ENCODE measurements around the gene GLIPR1L2. TPM values are rescaled to one million over a fixed set of nuclear protein-coding genes. Genes with fewer than 3 reads are reported as not detected.

GLIPR1L2 gene
- total RNA-seq, 1 donor from 2014 or later: not detected

GRCh38 chr12:75460204-75460603, 69.3 kb downstream of the GLIPR1L2 start:
- Histone ChIP-seq H3K4me1 (ENCODE audit: control insufficient read depth in 3 of 3, insufficient read depth in 3 of 3, low read length in 3 of 3) (no peaks in the 10 kb centered on the region), H3K27me3 (ENCODE audit: control insufficient read depth in 3 of 3, insufficient read depth in 3 of 3, low read length in 3 of 3) (no peaks in the 10 kb centered on the region), H3K4me3 (ENCODE audit: low read length in 3 of 3) (no peak overlapping the region), H3K36me3 (ENCODE audit: control insufficient read depth in 3 of 3, insufficient read depth in 3 of 3, low read length in 3 of 3) (no peaks in the 10 kb centered on the region), H3K9me3 (ENCODE audit: control insufficient read depth in 3 of 3, low read length in 3 of 3) (peaks cover 0 to 5% (median 3%) of the 10 kb centered on the region in 3 donors), H3K27ac (ENCODE audit: low read depth, low read length) (no peak overlapping the region), H3K9ac (ENCODE audit: low read depth in 1 of 3, low read length in 3 of 3) (no peak overlapping the region)

GRCh38 chr12:75471902-75472890, 81.3 kb downstream of the GLIPR1L2 start:
- no peaks in the 10 kb centered on the region for H3K4me1 ChIP-seq (ENCODE audit: control insufficient read depth in 3 of 3, insufficient read depth in 3 of 3, low read length in 3 of 3)
- no peak overlapping the region for H3K27ac ChIP-seq (ENCODE audit: low read depth, low read length)
- no peak overlapping the region for H3K4me3 ChIP-seq (ENCODE audit: low read length in 3 of 3)
- no peaks in the 10 kb centered on the region for H3K36me3 ChIP-seq (ENCODE audit: control insufficient read depth in 3 of 3, insufficient read depth in 3 of 3, low read length in 3 of 3)
- H3K9ac ChIP-seq (ENCODE audit: low read depth in 1 of 3, low read length in 3 of 3): no peak overlapping the region
- no peaks in the 10 kb centered on the region for H3K27me3 ChIP-seq (ENCODE audit: control insufficient read depth in 3 of 3, insufficient read depth in 3 of 3, low read length in 3 of 3)
- no peaks in the 10 kb centered on the region for H3K9me3 ChIP-seq (ENCODE audit: control insufficient read depth in 3 of 3, low read length in 3 of 3)

GRCh38 chr12:75474116-75474515, 83.2 kb downstream of the GLIPR1L2 start:
- no peaks in the 10 kb centered on the region for H3K9me3 ChIP-seq (ENCODE audit: control insufficient read depth in 3 of 3, low read length in 3 of 3)
- no peak overlapping the region for H3K4me3 ChIP-seq (ENCODE audit: low read length in 3 of 3)
- H3K27ac ChIP-seq (ENCODE audit: low read depth, low read length): no peak overlapping the region
- no peaks in the 10 kb centered on the region for H3K4me1 ChIP-seq (ENCODE audit: control insufficient read depth in 3 of 3, insufficient read depth in 3 of 3, low read length in 3 of 3)
- no peaks in the 10 kb centered on the region for H3K27me3 ChIP-seq (ENCODE audit: control insufficient read depth in 3 of 3, insufficient read depth in 3 of 3, low read length in 3 of 3)
- H3K36me3 ChIP-seq (ENCODE audit: control insufficient read depth in 3 of 3, insufficient read depth in 3 of 3, low read length in 3 of 3): no peaks in the 10 kb centered on the region
- no peak overlapping the region for H3K9ac ChIP-seq (ENCODE audit: low read depth in 1 of 3, low read length in 3 of 3)

GRCh38 chr12:75476071-75476470, 85.2 kb downstream of the GLIPR1L2 start:
- Histone ChIP-seq H3K9ac (ENCODE audit: low read depth in 1 of 3, low read length in 3 of 3) (no peak overlapping the region), H3K4me3 (ENCODE audit: low read length in 3 of 3) (no peak overlapping the region), H3K27me3 (ENCODE audit: control insufficient read depth in 3 of 3, insufficient read depth in 3 of 3, low read length in 3 of 3) (no peaks in the 10 kb centered on the region), H3K9me3 (ENCODE audit: control insufficient read depth in 3 of 3, low read length in 3 of 3) (no peaks in the 10 kb centered on the region), H3K27ac (ENCODE audit: low read depth, low read length) (no peak overlapping the region), H3K36me3 (ENCODE audit: control insufficient read depth in 3 of 3, insufficient read depth in 3 of 3, low read length in 3 of 3) (no peaks in the 10 kb centered on the region), H3K4me1 (ENCODE audit: control insufficient read depth in 3 of 3, insufficient read depth in 3 of 3, low read length in 3 of 3) (peaks cover 0 to 13% (median 3%) of the 10 kb centered on the region in 3 donors)

- no peak overlapping the region for H3K9ac ChIP-seq (ENCODE audit: low read depth in 1 of 3, low read length in 3 of 3)
- no peak overlapping the region for H3K4me3 ChIP-seq (ENCODE audit: low read length in 3 of 3)
- no peak overlapping the region for H3K27ac ChIP-seq (ENCODE audit: low read depth, low read length)
- peaks cover 0 to 13% (median 3%) of the 10 kb centered on the region in 3 donors for H3K4me1 ChIP-seq (ENCODE audit: control insufficient read depth in 3 of 3, insufficient read depth in 3 of 3, low read length in 3 of 3)
- no peaks in the 10 kb centered on the region for H3K36me3 ChIP-seq (ENCODE audit: control insufficient read depth in 3 of 3, insufficient read depth in 3 of 3, low read length in 3 of 3)
- no peaks in the 10 kb centered on the region for H3K27me3 ChIP-seq (ENCODE audit: control insufficient read depth in 3 of 3, insufficient read depth in 3 of 3, low read length in 3 of 3)
- no peaks in the 10 kb centered on the region for H3K9me3 ChIP-seq (ENCODE audit: control insufficient read depth in 3 of 3, low read length in 3 of 3)
These were observed 86.2 kb downstream of the GLIPR1L2 start for GRCh38 chr12:75477137-75477536.

GRCh38 chr12:75478116-75478794, 87.4 kb downstream of the GLIPR1L2 start:
- Histone ChIP-seq H3K9me3 (ENCODE audit: control insufficient read depth in 3 of 3, low read length in 3 of 3) (no peaks in the 10 kb centered on the region), H3K36me3 (ENCODE audit: control insufficient read depth in 3 of 3, insufficient read depth in 3 of 3, low read length in 3 of 3) (no peaks in the 10 kb centered on the region), H3K4me1 (ENCODE audit: control insufficient read depth in 3 of 3, insufficient read depth in 3 of 3, low read length in 3 of 3) (peaks cover 0 to 13% (median 3%) of the 10 kb centered on the region in 3 donors), H3K9ac (ENCODE audit: low read depth in 1 of 3, low read length in 3 of 3) (no peak overlapping the region), H3K4me3 (ENCODE audit: low read length in 3 of 3) (no peak overlapping the region), H3K27me3 (ENCODE audit: control insufficient read depth in 3 of 3, insufficient read depth in 3 of 3, low read length in 3 of 3) (no peaks in the 10 kb centered on the region), H3K27ac (ENCODE audit: low read depth, low read length) (no peak overlapping the region)

GRCh38 chr12:75479963-75480461, 89.1 kb downstream of the GLIPR1L2 start:
- H3K9ac ChIP-seq (ENCODE audit: low read depth in 1 of 3, low read length in 3 of 3): peak overlapping the region; percentile 37 to 64 (median 63)
- H3K27me3 ChIP-seq (ENCODE audit: control insufficient read depth in 3 of 3, insufficient read depth in 3 of 3, low read length in 3 of 3): no peaks in the 10 kb centered on the region
- no peaks in the 10 kb centered on the region for H3K36me3 ChIP-seq (ENCODE audit: control insufficient read depth in 3 of 3, insufficient read depth in 3 of 3, low read length in 3 of 3)
- H3K4me1 ChIP-seq (ENCODE audit: control insufficient read depth in 3 of 3, insufficient read depth in 3 of 3, low read length in 3 of 3): peaks cover 0 to 13% (median 3%) of the 10 kb centered on the region in 3 donors
- H3K27ac ChIP-seq (ENCODE audit: low read depth, low read length): peak overlapping the region; percentile 73
- H3K4me3 ChIP-seq (ENCODE audit: low read length in 3 of 3): peak overlapping the region; percentile 61 to 73 (median 67)
- H3K9me3 ChIP-seq (ENCODE audit: control insufficient read depth in 3 of 3, low read length in 3 of 3): no peaks in the 10 kb centered on the region

GRCh38 chr12:75480469-75480949, 89.6 kb downstream of the GLIPR1L2 start, which contains the start of gene GLIPR1:
GLIPR1 (plus strand) TSS chr12:75480755; CDS start chr12:75480881, 126 bp downstream.
- Histone ChIP-seq H3K9ac (ENCODE audit: low read depth in 1 of 3, low read length in 3 of 3) (peak within 1 kb of the TSS; percentile 57 to 64 (median 63)), H3K36me3 (ENCODE audit: control insufficient read depth in 3 of 3, insufficient read depth in 3 of 3, low read length in 3 of 3) (no peaks in the 10 kb centered on the region), H3K4me1 (ENCODE audit: control insufficient read depth in 3 of 3, insufficient read depth in 3 of 3, low read length in 3 of 3) (peaks cover 0 to 13% (median 3%) of the 10 kb centered on the region in 3 donors), H3K4me3 (ENCODE audit: low read length in 3 of 3) (peak within 1 kb of the TSS; percentile 61 to 73 (median 67)), H3K27ac (ENCODE audit: low read depth, low read length) (peak within 1 kb of the TSS; percentile 73), H3K9me3 (ENCODE audit: control insufficient read depth in 3 of 3, low read length in 3 of 3) (no peaks in the 10 kb centered on the region), H3K27me3 (ENCODE audit: control insufficient read depth in 3 of 3, insufficient read depth in 3 of 3, low read length in 3 of 3) (no peaks in the 10 kb centered on the region)

- Histone ChIP-seq H3K4me3 (ENCODE audit: low read length in 3 of 3) (peak overlapping the region; percentile 61 to 73 (median 67)), H3K4me1 (ENCODE audit: control insufficient read depth in 3 of 3, insufficient read depth in 3 of 3, low read length in 3 of 3) (peaks cover 0 to 13% (median 3%) of the 10 kb centered on the region in 3 donors), H3K36me3 (ENCODE audit: control insufficient read depth in 3 of 3, insufficient read depth in 3 of 3, low read length in 3 of 3) (no peaks in the 10 kb centered on the region), H3K9ac (ENCODE audit: low read depth in 1 of 3, low read length in 3 of 3) (peak overlapping the region; percentile 57 to 64 (median 63)), H3K27ac (ENCODE audit: low read depth, low read length) (peak overlapping the region; percentile 73), H3K27me3 (ENCODE audit: control insufficient read depth in 3 of 3, insufficient read depth in 3 of 3, low read length in 3 of 3) (no peaks in the 10 kb centered on the region), H3K9me3 (ENCODE audit: control insufficient read depth in 3 of 3, low read length in 3 of 3) (no peaks in the 10 kb centered on the region)
These were observed 90.3 kb downstream of the GLIPR1L2 start for GRCh38 chr12:75481013-75481705.

All from skeletal muscle tissue (tissue), 4 donors.